ENCODE measurements around the gene FAM136A. TPM values are rescaled to one million over a fixed set of nuclear protein-coding genes. Genes with fewer than 3 reads are reported as not detected.

FAM136A gene
- total and polyA plus RNA-seq, 12 donors, result 12.0 to 46.2 (median 24.3) TPM

GRCh38 chr2:70312560-70312959, 10.7 kb upstream of the FAM136A start:
- no peaks in the 10 kb centered on the region for H3K9me3 ChIP-seq (replicated peaks in 1 of 3)
- TF ChIP-seq POLR2A (IDR thresholded peaks at IDR 0.05) (no peak), CTCF (IDR thresholded peaks at IDR 0.05) (no peak)
- H3K4me3 ChIP-seq, result no peak overlapping the region
- no peaks in the 10 kb centered on the region for H3K36me3 ChIP-seq (replicated peaks in 1 of 2)
- DNase-seq, result no peak
- intact Hi-C loops (cut with DNase I), result no loop called here
- WGBS, 4 donors, result 71 to 92% (median 82%) methylated on average over 1 of the region's 1 CpG
- no peak overlapping the region for H3K27ac ChIP-seq
- no peaks in the 10 kb centered on the region for H3K4me1 ChIP-seq (replicated peaks in 1 of 2)
- H3K27me3 ChIP-seq, result peaks cover 4% of the 10 kb centered on the region

GRCh38 chr2:70310899-70311298, 9.0 kb upstream of the FAM136A start:
- no peak overlapping the region for H3K4me3 ChIP-seq
- TF ChIP-seq CTCF (IDR thresholded peaks at IDR 0.05), result no peak
- no peak for TF ChIP-seq POLR2A (IDR thresholded peaks at IDR 0.05)
- no peaks in the 10 kb centered on the region for H3K4me1 ChIP-seq (replicated peaks in 1 of 2)
- intact Hi-C loops (cut with DNase I), result no loop called here
- H3K27me3 ChIP-seq, result peaks cover 4% of the 10 kb centered on the region
- no peaks in the 10 kb centered on the region for H3K36me3 ChIP-seq (replicated peaks in 1 of 2)
- no peak for DNase-seq
- no peak overlapping the region for H3K27ac ChIP-seq
- 83 to 91% (median 85%) methylated on average over 3 of the region's 3 CpGs for WGBS, 4 donors
- no peaks in the 10 kb centered on the region for H3K9me3 ChIP-seq (replicated peaks in 1 of 3)

- Histone ChIP-seq H3K36me3 (replicated peaks in 1 of 2) (no peaks in the 10 kb centered on the region), H3K27ac (no peak overlapping the region), H3K4me1 (replicated peaks in 1 of 2) (peaks cover 5 to 6% of the 10 kb centered on the region in 2 donors), H3K9me3 (replicated peaks in 1 of 3) (no peaks in the 10 kb centered on the region), H3K4me3 (no peak overlapping the region), H3K27me3 (peaks cover 4% of the 10 kb centered on the region)
- 66 to 74% (median 71%) methylated on average over 3 of the region's 3 CpGs for WGBS, 4 donors
- intact Hi-C loops (cut with DNase I), result loop anchor here in 1 of 2 donors (10.0 kb wide), 1 partner anchor 309 kb away; no protein-coding TSS in a partner anchor
- peak in 1 of 7 donors; percentile 9 for DNase-seq
- no peak for TF ChIP-seq CTCF (IDR thresholded peaks at IDR 0.05)
- no peak for TF ChIP-seq POLR2A (IDR thresholded peaks at IDR 0.05)
Observed at GRCh38 chr2:70305531-70305930, 3.7 kb upstream of the FAM136A start.

GRCh38 chr2:70304498-70304897, 2.6 kb upstream of the FAM136A start:
- Histone ChIP-seq H3K36me3 (replicated peaks in 1 of 2) (peaks cover 0 to 3% of the 10 kb centered on the region in 2 donors), H3K4me3 (no peak overlapping the region), H3K4me1 (replicated peaks in 1 of 2) (peaks cover 5 to 6% of the 10 kb centered on the region in 2 donors), H3K27ac (no peak overlapping the region), H3K9me3 (replicated peaks in 1 of 3) (no peaks in the 10 kb centered on the region), H3K27me3 (no peaks in the 10 kb centered on the region)
- TF ChIP-seq CTCF (IDR thresholded peaks at IDR 0.05), result no peak
- TF ChIP-seq POLR2A (IDR thresholded peaks at IDR 0.05), result no peak
- peak in 1 of 7 donors; percentile 45 for DNase-seq
- 49 to 61% (median 55%) methylated on average over 4 of the region's 4 CpGs for WGBS, 4 donors
- intact Hi-C loops (cut with DNase I), result loop anchor here in 1 of 2 donors (10.0 kb wide), 1 partner anchor 310 kb away; no protein-coding TSS in a partner anchor
